OCI-M2 (cell line): ENCODE results near the gene TCIRG1.

Source experiments
- DNase-seq: peaks from one replicate; lab custom pipeline; 2025; ENCODE audit not compliant: unreplicated experiment; lab: John Stamatoyannopoulos, UW

Gene TCIRG1

GRCh38 chr11:68049509-68050370, 10.9 kb downstream of the TCIRG1 start:
- DNase-seq, result no peak

- DNase-seq, result no peak
Observed at GRCh38 chr11:68050371-68050841, 11.6 kb downstream of the TCIRG1 start.

GRCh38 chr11:68051191-68052136, 12.6 kb downstream of the TCIRG1 start:
- DNase-seq, result no peak

- no peak for DNase-seq
Observed at GRCh38 chr11:68052137-68052873, 13.5 kb downstream of the TCIRG1 start.

- DNase-seq, result no peak
Observed at GRCh38 chr11:68053117-68053516, 14.3 kb downstream of the TCIRG1 start.

- DNase-seq, result no peak
Observed at GRCh38 chr11:68053981-68054812, 15.4 kb downstream of the TCIRG1 start.

- DNase-seq, result no peak
Observed at GRCh38 chr11:68056317-68057285, 17.8 kb downstream of the TCIRG1 start.

GRCh38 chr11:68057807-68058206, 19.0 kb downstream of the TCIRG1 start:
- DNase-seq, result no peak

GRCh38 chr11:68061508-68061907, 22.7 kb downstream of the TCIRG1 start:
- no peak for DNase-seq

- DNase-seq, result no peak
Observed at GRCh38 chr11:68064926-68065325, 26.1 kb downstream of the TCIRG1 start.

GRCh38 chr11:68065841-68066240, 27.0 kb downstream of the TCIRG1 start:
- no peak for DNase-seq

GRCh38 chr11:68066742-68067141, 27.9 kb downstream of the TCIRG1 start:
- DNase-seq, result no peak

- DNase-seq, result no peak
Observed at GRCh38 chr11:68067991-68068390, 29.2 kb downstream of the TCIRG1 start.

- DNase-seq, result no peak
Observed at GRCh38 chr11:68071281-68072048, 32.6 kb downstream of the TCIRG1 start.

GRCh38 chr11:68074584-68075352, 35.9 kb downstream of the TCIRG1 start:
- DNase-seq, result no peak

- DNase-seq, result no peak
Observed at GRCh38 chr11:68076371-68077042, 37.7 kb downstream of the TCIRG1 start.
